HL-60/S4 treated with phorbol 12-myristate 13-acetate at 8.2 ng/mL for 4 days and 3 days (cell line): ENCODE data around the gene SRP72.
"Not testable (repeated sequence)": the region's sequence is repeated elsewhere in the genome, so short reads cannot be mapped to it uniquely, and the experiment has no call there.

Source experiments
- in situ Hi-C: fragments of 300-500 bp; cut with MboI; formaldehyde crosslinking; loops from 2 replicates; pipeline ENCODE4 v1.15.0; 2022; ENCODE audit warnings: low sequenced_read_pairs

SRP72 gene

DNA sequence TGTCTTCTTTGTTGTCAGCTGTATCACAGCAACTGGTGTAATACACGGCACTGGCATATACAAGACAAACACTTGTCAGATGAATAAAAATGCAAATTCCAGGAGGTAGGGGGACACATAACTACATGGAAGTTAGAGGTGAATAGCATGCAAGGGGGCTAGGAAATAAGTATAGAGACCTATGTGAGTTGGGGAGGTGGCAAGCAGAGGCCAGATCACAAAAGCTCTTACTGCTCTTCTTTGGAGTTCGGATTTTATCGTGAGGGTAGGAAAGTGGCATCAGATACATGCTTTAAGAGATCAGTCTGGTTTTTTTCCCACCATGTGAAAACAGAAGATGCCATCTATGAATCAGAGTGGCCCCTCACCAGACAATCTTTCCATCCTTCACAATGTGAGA lies 2.8 kb upstream of the SRP72 start:
- in situ Hi-C loops: no loop called here

DNA sequence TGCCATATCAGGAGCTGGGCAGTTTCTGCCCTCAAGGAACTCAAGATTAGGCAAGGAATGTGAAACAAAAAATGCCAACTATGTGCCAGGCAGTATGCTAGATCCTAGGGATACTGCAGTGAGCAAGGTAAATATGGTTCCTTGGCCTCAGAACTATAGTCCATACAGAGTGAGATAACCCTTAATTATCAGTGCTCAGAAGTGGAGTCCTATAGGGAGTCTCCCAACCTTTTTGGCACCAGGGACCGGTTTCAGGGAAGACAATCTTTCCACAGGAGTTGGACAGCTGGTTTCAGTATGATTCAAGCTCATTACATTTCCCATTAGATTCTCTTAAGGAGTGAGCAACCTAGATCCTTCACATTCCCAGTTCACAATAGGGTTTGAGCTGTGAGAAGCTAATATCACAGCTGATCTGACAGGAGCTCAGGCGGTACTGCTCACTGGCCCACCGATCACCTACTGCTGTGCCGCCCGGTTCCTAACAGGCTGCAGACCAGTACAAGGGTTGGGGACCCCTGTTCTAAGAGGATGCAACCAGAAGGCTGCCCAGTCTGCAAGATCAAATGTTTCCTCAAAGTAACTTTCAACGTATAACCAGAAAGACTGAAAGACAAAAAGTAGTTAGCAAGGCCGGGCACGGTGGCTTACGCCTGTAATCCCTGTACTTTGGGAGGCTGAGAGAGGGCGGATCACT lies 1.7 kb upstream of the SRP72 start:
- in situ Hi-C loops: no loop called here

DNA sequence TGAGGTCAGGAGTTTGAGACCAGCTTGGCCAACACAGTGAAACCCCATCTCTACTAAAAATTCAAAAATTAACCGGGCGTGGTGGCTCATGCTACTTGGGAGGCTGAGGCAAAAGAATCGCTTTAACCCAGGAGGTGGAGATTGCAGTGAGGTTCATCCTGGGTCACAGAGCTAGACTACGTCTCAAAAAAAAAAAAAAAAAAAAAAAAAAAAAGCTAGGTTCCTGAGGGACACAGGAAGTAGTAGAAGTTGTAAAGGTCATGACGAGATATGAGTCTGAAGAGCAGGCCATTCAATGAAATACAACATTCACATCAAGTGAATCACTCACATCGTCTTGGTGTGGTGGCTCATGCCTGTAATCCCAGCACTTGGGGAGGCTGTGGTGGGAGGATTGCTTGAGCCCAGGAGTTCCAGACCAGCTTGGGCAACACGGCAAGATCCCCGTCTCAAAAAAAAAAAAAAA lies 1.1 kb upstream of the SRP72 start:
- in situ Hi-C loops: not testable (repeated sequence)

DNA sequence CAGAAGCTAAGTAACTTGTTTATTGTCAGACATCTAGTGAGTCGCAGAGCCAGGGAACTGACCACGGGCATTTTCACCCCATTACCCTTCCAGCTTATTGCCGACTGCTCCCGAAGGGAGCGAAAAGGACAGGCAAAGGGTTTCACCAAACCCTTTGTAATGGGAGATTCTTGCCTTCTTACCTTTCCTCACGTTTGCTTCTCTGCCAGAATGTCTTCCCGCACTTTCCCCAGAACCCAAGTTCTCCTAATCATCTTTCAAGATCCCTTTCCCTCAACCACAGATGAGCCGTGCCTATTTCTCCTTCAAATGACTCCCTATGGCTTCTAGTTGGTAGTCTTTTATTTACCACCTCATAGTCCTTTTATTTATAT lies 520 bp upstream of the SRP72 start:
- in situ Hi-C loops: no loop called here

DNA sequence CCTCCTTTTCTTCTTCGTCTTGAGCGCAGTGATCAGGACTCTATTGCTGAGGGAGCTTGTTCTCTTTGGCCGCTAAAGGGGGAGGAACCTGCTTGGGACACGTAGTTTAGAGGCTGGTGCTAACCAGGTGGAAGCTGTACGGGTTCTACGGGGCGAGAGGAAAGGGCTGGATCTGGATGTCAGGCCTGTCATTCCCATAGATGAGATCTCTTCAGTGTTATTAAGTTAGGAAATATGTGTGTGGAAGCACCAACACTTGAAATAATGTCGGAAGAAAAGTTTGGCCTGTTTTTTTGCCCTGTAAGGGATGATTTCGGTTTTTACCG lies 643 bp downstream of the SRP72 start:
- in situ Hi-C loops: no loop called here

DNA sequence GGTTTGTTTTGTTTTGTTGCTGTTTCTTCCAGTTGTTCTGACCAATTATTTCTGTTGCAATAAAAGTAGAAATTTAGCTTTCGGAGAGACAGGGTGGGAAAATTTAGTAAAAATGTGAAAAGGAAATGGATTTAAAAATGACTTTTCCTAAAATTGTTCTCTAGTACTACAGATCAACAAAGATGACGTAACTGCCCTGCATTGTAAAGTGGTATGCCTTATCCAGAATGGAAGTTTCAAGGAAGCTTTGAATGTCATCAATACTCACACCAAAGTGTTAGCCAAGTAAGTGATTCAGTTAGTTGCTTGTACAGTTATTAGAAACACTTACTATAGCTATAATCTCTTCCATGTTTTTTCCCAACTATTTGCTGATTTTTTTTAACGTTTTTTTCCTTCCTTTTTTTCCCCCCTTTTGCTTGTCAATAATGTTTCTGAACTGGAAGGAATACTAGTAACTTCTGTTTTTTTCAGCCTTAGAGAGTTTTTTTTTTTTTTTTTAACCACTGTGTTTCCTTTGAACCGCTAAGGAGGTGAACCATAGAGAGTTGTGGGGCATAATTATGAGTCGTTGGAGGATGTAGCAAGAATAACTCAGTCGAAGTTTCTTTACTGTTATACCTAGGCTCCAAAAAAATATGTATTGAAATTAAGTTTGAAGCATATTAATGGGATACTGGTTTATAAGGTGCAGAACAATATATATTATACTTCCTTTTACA lies 2.2 kb downstream of the SRP72 start:
- in situ Hi-C loops: no loop called here

DNA sequence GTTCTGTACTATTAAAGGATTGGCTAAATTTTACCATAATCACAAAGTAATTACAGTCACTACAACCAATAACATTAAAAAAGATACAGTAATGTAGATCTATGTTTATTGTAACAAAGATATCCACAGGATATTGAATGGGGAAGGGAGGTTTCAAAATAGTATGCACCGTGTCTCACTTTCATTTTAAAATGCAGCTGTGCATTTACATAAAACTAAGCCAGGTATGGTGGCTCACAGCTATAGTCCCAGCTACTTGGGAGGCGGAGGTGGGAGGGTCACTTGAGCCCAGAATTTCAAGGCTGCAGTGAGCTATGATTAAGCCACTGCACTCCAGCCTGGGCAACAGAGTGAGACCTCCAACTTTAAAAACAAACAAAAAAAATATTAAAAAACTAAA lies 8.5 kb downstream of the SRP72 start:
- in situ Hi-C loops: no loop called here

DNA sequence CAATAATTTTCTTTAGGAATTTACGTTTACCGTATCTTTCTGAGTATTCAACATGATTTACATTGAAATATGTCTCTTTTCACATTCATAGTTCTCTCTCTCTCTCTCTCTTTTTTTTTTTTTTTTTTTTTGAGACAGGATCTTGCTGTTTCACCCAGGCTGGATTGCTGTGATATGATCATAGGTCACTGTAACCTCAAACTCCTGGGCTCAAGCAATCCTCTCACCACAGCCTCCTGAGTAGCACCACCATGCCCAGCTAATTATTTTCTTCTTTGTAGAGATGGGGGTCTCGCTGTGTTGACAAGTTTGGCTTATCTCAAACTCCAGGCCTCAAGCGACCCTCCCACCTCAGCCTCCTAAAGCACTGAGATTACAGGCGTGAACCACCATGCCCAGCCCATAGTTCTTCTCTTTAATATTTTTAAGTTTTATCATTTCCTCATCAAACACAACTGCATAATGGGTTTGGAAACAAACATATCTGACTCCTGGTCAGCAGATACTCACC lies 9.8 kb downstream of the SRP72 start:
- in situ Hi-C loops: no loop called here

DNA sequence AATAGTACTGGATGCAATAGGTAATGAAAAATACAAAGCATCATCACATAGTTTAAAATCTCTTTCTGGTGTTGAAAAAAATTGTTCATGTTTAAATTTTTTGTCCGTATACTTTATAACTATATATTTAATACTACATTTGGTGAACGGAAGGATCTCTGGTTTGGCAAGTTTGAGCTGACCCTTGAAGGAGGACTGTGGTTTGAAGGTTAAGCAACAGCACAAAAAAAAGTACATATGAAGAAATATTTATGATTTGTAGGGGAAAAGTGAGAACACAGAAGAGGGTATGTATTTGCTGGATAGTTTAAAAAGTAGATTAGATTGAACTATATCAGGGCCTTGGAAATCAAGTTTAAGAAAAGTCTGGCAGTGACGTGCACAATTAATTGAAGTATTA lies 13.3 kb downstream of the SRP72 start:
- in situ Hi-C loops: no loop called here

DNA sequence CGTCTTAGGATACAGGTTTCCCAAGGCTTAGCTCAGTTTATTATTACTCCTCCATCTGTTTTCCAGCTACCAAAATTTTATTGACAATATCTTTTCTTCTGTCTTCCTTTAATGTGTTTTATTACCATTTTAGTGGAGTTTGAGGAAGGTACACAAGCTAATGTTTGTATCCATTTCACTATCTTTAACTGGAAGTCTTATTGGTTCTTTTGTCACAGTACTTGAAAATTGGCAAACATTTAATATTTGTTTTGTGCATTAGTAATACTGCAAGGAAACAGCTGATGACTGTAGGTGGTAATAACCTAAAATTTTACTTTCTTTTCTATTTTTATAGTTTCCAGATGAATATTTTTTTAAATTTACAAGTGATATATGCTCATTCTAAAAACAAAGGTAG lies 28.8 kb downstream of the SRP72 start:
- in situ Hi-C loops: no loop called here

DNA sequence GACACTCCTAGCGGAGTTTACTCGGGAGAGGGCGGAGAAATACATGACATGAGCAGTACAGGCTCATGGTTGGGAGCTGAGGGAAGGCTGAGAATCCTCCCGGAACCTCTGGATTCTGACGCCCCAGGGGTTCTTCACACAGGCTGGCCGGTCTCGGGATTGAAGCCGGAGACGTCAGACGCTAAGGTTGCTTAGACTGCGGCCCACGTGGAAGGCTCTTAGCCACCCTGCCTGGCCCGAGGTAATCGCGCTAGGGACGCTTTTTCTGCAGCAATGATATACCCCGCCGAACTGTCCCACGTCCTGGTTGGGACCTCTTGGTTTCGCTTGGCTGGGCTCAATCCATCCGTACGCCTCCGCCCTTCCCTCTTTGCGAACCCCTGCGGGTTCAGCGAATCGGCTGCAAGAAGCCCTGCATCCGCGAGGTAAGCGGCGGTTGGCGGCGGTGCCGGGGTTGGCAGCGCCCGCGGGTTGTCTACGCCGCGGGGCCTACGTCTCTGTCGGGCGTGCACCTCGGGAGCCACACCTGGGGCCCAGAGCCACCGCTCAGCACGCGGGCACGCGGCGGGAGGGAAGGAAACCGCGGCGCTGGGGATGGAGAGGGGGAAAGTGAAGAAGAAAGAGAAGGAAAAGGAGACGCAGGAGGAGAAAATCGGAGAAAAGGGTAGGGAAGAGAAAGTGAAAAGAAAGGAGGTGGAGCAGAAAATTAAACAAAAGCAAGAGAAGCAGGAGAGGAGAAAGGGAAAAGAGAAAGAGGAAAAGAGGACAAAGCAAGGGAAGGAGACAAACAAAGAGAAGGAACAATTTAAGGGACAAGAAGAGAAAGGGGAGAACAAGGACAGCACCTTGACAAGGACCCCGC lies 38.1 kb downstream of the SRP72 start, which contains the start of gene ARL9:
ARL9 (plus strand) TSS at position 523 of the 862 bp plus-strand sequence; CDS start at position 595, 72 bp downstream.
- in situ Hi-C loops: no loop called here

DNA sequence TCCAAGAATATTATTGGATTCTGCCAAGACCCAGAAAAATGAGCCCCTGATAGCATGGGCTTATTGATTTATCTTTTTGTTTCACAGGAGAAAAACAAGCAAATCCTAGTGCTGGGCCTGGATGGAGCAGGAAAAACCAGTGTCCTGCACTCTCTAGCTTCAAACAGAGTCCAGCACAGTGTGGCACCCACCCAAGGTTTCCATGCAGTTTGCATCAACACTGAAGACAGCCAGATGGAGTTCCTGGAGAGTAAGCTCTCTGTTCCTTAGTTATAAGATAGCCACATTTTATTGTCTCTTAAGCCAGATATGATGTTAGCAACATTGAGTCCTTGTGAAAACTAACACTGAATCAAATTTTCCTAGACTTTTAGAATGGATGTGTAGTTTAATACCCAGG lies 43.7 kb downstream of the SRP72 start:
- in situ Hi-C loops: no loop called here

DNA sequence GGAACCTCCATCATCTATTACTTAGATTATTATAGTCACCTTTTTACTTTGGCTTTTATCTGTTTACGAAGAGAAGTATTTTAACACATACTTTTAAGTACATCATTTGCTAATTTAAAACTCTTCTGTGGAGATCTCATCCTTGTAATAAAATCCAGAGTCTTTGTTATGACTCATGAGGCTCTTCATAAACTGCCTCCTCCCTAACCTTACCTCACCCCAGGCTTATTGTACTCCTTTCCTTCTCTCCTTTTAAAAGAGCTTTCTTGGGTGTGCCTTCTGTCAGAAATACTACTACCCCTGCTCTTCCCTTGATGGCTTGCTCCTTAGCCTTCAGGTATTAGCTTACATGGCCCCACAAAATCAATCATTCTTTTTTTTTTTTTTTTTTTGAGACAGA lies 44.7 kb downstream of the SRP72 start:
- in situ Hi-C loops: no loop called here

DNA sequence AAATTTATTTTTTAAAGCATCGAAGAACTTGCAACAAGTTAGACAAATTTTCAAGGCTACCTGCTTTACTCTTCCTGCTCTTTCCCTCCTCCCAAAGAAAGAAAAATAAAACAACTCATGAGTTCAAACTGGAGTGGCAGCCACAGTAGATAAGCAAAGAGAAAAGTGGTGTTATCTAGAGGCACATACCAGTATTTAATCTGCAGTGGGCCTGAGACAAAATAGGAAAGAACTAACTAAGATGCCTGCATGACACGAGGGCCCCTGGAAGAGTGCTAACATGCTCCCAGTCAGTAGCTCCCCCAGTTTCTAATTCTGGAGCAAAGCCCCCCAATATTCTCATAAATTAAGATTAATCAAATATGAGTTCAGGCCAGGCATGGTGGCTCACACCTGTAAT lies 46.1 kb downstream of the SRP72 start:
- in situ Hi-C loops: no loop called here

DNA sequence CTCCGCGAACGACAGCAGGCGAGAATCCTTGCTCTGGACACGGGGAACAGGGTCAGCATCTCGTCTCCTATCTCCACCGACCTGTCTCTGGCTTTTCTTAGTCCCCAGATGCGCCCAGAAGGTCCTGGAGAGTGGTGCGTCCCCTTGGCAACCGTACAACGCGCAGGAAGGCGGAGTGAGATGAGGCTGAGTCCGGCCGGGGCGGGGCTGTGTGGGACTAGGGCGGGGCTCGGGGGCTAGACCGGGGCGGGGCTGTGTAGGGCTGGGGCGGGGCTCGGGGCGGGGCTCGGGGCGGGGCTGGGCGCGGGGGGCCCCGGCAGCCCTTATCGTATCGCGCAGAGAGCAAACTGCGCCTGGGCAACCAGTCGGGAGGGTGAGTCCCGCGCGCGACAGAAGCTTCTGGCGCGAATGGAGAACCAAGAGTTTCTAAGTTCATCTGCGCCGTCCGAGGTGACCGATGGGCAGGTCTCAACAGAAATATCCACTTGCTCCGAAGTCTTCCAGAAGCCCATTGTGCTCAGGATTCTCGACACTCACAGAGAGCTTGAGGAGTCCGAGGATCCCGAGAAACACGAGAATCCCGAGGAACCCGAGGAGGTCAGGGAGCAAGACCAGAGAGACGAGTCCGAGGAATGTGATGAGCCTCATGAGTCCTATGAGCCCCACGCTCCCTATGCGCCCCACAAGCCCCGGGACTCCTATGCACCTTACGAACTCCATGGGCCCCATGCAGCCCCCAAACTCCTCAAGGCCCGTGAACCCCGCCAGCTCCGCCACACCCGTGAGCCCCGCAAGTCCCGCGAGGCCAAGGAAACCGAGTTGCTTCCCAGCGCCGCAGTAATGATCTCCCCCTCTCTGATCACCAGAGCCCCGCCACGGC lies 63.1 kb downstream of the SRP72 start:
- in situ Hi-C loops: no loop called here

DNA sequence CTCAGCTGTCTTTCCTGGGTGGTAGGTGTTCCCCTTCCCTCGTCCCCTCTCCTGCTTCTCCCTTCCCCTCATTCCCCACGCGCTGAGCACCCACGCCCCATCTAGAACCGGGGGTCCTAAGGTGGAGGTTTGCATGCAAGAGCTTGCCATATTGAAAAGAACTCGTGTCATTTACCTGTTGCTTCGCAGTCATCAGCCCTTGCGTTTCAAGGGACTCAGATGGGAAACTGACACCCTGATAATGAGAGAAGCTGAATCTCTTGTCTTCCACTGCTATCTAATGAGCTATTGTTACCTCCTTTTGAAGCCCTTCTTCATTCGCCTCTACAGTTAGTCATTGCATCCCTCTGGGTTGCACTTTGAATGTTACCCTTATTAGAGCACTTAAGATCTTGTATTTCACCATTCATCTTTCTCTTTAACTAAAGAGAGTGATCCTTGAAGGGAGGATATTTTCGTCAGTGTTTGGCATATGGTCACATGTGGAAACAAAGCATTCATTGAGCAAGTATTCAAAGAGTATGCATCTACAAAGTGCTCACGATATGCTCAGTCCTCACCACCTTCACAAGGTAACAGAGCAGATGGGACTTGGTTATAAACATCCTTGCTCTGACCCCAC lies 63.8 kb downstream of the SRP72 start:
- in situ Hi-C loops: no loop called here

DNA sequence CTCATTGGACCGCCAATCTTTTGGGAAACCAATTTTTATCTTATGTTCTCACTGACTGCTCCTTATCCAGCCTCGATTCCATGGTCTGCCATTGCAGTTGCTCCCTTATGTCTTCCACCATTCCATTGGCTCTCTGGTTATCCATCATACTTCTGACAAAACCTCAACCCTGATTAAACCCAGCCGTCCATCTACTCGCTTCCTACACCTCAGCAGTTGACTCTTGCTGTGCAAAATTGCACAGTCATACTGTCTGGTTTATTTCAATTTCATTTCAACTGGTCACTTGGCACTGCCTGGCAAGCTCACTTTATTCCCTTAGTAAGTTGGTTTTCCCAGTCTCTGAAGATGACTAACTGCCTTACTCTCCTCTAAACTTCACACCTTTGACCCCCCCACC lies 64.4 kb downstream of the SRP72 start:
- in situ Hi-C loops: no loop called here

DNA sequence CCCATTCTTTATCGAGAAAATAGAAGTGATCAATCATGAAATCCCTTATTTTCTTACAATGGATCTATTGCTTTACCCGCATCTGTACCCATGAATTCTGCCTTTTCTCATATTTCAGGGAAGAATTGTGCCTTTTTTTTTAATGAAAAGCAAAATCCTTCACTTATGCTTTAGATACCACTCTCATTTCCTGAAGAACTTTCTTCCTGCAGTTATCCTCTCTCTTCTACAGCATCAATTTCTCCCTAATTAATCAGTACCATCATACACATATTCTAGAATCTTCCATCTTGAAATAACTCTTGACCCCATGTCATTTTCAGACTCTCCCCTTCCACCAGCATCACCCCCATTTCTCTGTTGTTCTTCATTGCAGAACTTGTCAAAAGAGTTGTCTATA lies 64.8 kb downstream of the SRP72 start:
- in situ Hi-C loops: no loop called here

DNA sequence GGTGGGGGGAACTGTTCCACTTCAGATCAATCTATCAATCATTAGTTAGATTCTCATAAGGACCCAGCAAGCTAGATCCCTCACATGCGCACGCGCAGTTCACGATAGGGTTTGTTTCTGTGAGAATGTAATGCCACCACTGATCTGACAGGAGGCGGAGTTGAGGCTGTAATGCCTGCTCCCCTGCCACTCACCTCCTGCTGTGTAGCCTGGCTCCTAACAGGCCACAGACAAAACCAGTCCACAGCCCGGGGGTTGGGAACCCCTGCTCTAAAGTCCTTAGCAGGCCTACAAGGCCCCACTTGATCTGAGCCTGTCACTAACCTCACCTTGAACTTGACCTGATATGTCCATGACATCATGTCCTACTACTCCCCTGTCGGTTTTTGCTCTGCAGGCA lies 68.5 kb downstream of the SRP72 start:
- in situ Hi-C loops: no loop called here

DNA sequence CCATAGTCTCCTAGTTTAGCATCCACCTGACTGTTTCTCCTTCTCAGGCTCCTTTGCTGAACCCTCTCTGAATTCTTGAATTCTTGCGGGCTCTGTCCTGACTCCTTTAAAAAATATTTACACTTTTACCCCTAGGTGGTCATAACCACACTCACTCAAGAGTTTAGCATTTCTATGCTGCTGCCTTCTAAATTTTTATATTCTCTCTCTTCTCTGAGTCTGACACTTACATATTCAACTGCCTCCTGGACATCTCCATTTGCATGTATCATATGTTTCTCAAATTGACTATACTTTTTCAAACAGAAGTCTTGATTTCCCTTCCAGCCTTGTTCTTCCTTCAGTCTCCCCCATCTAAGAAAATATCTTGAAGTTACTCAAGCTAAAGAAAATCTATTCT lies 69.7 kb downstream of the SRP72 start:
- in situ Hi-C loops: no loop called here
